Adrenal gland (tissue), 5 donors: Measurements from ENCODE around the gene GPC2.

Experiments
- CTCF ChIP-seq, 6 experiments: fragments of 450-650 bp in 4 of 6; fragments of 200-600 bp in 2 of 6; sonication (generic) in 1 of 6; IDR thresholded peaks; 1 replicate in 5 of 6; 2 replicates in 1 of 6; pipeline versions ENCODE4 v1.5.1 to v1.8.0; 2016 to 2021; ENCODE audit warnings: antibody characterized with exemption in 6 of 6, mild to moderate bottlenecking in 2 of 6, moderate library complexity in 1 of 6
- POLR2A ChIP-seq, 2 donors: fragments of 450-650 bp; IDR thresholded peaks; one replicate each; pipeline ENCODE4 v1.6.1; 2017; ENCODE audit warnings: antibody characterized with exemption in 2 of 2, mild to moderate bottlenecking in 2 of 2, moderate library complexity in 1 of 2
- donor health status: DM: no; HTN: no; CAD: no.

GRCh38 chr7:100158229-100159098 lies 18.7 kb downstream of the GPC2 start, which contains the start of gene TRAPPC14:
- TF ChIP-seq CTCF (IDR thresholded peaks at IDR 0.05) (no peak), POLR2A (IDR thresholded peaks at IDR 0.05) (peak in 1 of 2 donors; percentile 49)
